Adrenal gland (tissue), 12 donors: ENCODE data around the gene TRIO. TPM values are rescaled to one million over a fixed set of nuclear protein-coding genes. Genes with fewer than 3 reads are reported as not detected.
A peak's percentile ranks its signal among the peaks of the same experiment; 100 is the strongest.

Experiments
- DNase-seq, 7 donors: peaks; one replicate each; pipeline ENCODE4 v3.0.0-alpha.2; 2019 to 2020
- H3K27ac ChIP-seq, 5 donors: fragments of 200-600 bp; sonication (generic) in 4 of 5; 1 replicate in 3 of 5; 2 replicates in 2 of 5; pipeline versions ENCODE4 v1.5.1 to v1.8.0; 2016 to 2020; ENCODE audit warnings: mild to moderate bottlenecking in 1 of 5
- H3K27me3 ChIP-seq: fragments of 200-600 bp; 2 replicates; pipeline ENCODE4 v1.8.0; 2021
- H3K36me3 ChIP-seq, 2 donors: fragments of 200-600 bp; replicated peaks in 1 of 2; 1 replicate in 1 of 2; 2 replicates in 1 of 2; pipeline versions ENCODE4 v1.5.1 to v1.8.0; 2018 to 2022
- H3K4me1 ChIP-seq, 2 donors: fragments of 200-600 bp; replicated peaks in 1 of 2; 1 replicate in 1 of 2; 2 replicates in 1 of 2; pipeline versions ENCODE4 v1.5.1 to v1.8.0; 2018 to 2021
- H3K4me3 ChIP-seq, 4 donors: fragments of 200-600 bp; sonication (generic) in 3 of 4; one replicate each; pipeline ENCODE4 v1.5.1; 2016 to 2018
- H3K9me3 ChIP-seq, 3 donors: fragments of 200-600 bp; sonication (generic) in 1 of 3; replicated peaks in 1 of 3; 1 replicate in 2 of 3; 2 replicates in 1 of 3; pipeline versions ENCODE4 v1.5.1 to v1.8.0; 2016 to 2021
- CTCF ChIP-seq, 6 experiments: fragments of 450-650 bp in 4 of 6; fragments of 200-600 bp in 2 of 6; sonication (generic) in 1 of 6; IDR thresholded peaks; 1 replicate in 5 of 6; 2 replicates in 1 of 6; pipeline versions ENCODE4 v1.5.1 to v1.8.0; 2016 to 2021; ENCODE audit warnings: antibody characterized with exemption in 6 of 6, mild to moderate bottlenecking in 2 of 6, moderate library complexity in 1 of 6
- POLR2A ChIP-seq, 2 donors: fragments of 450-650 bp; IDR thresholded peaks; one replicate each; pipeline ENCODE4 v1.6.1; 2017; ENCODE audit warnings: antibody characterized with exemption in 2 of 2, mild to moderate bottlenecking in 2 of 2, moderate library complexity in 1 of 2
- WGBS, 4 donors: extraction: QIAGEN DNeasy Blood & Tissue Kit in 2 of 4; methylation state at CpG; one replicate each; pipeline versions ENCODE4 v1.1.5 to v1.1.7; 2013 to 2017; 5-methylcytosine and 5-hydroxymethylcytosine counted together
- intact Hi-C, 2 donors: fragments of 100-400 bp; cut with DNase I; formaldehyde crosslinking; loops; one replicate each; pipeline versions ENCODE4 v1.14.1 to v1.15.0; 2022 to 2023
- polyA plus RNA-seq, 3 donors: library from polyadenylated mRNA; stranded (reverse); fragments of 200-250 nt in 2 of 3; fragments of 350-450 nt in 1 of 3; fragmentation: Illumina TruSeq in 1 of 3; extraction: RNeasy Lipid Tissue Mini Kit (QIAGEN cat#74804) in 1 of 3; gene quantifications; one replicate each; pipeline ENCODE4 v1.2.3, GENCODE V29; 2013 to 2014
- total RNA-seq, 9 donors: library from RNA; depleted of rRNA in 4 of 9; stranded (reverse); fragments of >200 nt in 4 of 9; fragments of 120-200 nt in 1 of 9; fragmentation: NEBNext Ultra II Directional in 1 of 9; extraction: Animal tissue kit (Norgen Biotek cat#: 25700) in 1 of 9; gene quantifications; one replicate each; pipeline versions ENCODE4 v1.1.0 to v1.2.4, GENCODE V29; 2013 to 2023
- donor health status: healthy with polysubstance abuse.
- donor health status: Bipolar disorder and iron deficiency.
- donor health status: DM: yes; HTN: yes; CAD: no.
- donor health status: DM: no; HTN: no; CAD: no.
- donor health status: DM: no; HTN: no; CAD: no.
- donor health status: DM: yes; HTN: yes; CAD: no.

Gene TRIO
- total and polyA plus RNA-seq, 12 donors = 27.3 to 109 (median 72.4) TPM

- no peak overlapping the region for H3K27ac ChIP-seq
- H3K4me3 ChIP-seq = no peak overlapping the region
- no peak for DNase-seq
- H3K4me1 ChIP-seq = peaks cover 10 to 16% of the 10 kb centered on the region in 2 donors
- WGBS, 4 donors = 97 to 99% (median 98%) methylated on average over 8 of the region's 8 CpGs
- peaks cover 0 to 8% of the 10 kb centered on the region in 2 donors for H3K36me3 ChIP-seq
- no peaks in the 10 kb centered on the region for H3K27me3 ChIP-seq
- H3K9me3 ChIP-seq = no peaks in the 10 kb centered on the region
- TF ChIP-seq POLR2A (IDR thresholded peaks at IDR 0.05) (no peak), CTCF (IDR thresholded peaks at IDR 0.05) (no peak)
- intact Hi-C loops = no loop called here
These were observed 167.8 kb downstream of the TRIO start for GRCh38 chr5:14310901-14311300.

- no peaks in the 10 kb centered on the region for H3K27me3 ChIP-seq
- peaks cover 0 to 7% of the 10 kb centered on the region in 2 donors for H3K4me1 ChIP-seq
- no peak for TF ChIP-seq POLR2A (IDR thresholded peaks at IDR 0.05)
- TF ChIP-seq CTCF (IDR thresholded peaks at IDR 0.05) = no peak
- intact Hi-C loops = no loop called here
- H3K27ac ChIP-seq = no peak overlapping the region
- WGBS, 4 donors = 88 to 98% (median 91%) methylated on average over 4 of the region's 4 CpGs
- H3K36me3 ChIP-seq = peaks cover 0 to 18% of the 10 kb centered on the region in 2 donors
- H3K4me3 ChIP-seq = no peak overlapping the region
- DNase-seq = no peak
- no peaks in the 10 kb centered on the region for H3K9me3 ChIP-seq
These were observed 171.0 kb downstream of the TRIO start for GRCh38 chr5:14313986-14314690.

GRCh38 chr5:14316471-14316870, 173.3 kb downstream of the TRIO start:
- no peak for TF ChIP-seq CTCF (IDR thresholded peaks at IDR 0.05)
- no peak overlapping the region for H3K4me3 ChIP-seq
- intact Hi-C loops = no loop called here
- no peak overlapping the region for H3K27ac ChIP-seq
- no peaks in the 10 kb centered on the region for H3K9me3 ChIP-seq
- no peaks in the 10 kb centered on the region for H3K27me3 ChIP-seq
- 34 to 56% (median 53%) methylated on average over 3 to 12 of the region's 12 CpGs for WGBS, 4 donors
- peak in 5 of 7 donors; percentile 28 to 62 (median 42) for DNase-seq
- H3K4me1 ChIP-seq = peaks cover 0 to 7% of the 10 kb centered on the region in 2 donors
- H3K36me3 ChIP-seq = peaks cover 0 to 10% of the 10 kb centered on the region in 2 donors

GRCh38 chr5:14319102-14319501, 176.0 kb downstream of the TRIO start:
- intact Hi-C loops = no loop called here
- H3K27ac ChIP-seq = no peak overlapping the region
- H3K4me1 ChIP-seq = no peaks in the 10 kb centered on the region
- H3K36me3 ChIP-seq = peaks cover 0 to 10% of the 10 kb centered on the region in 2 donors
- DNase-seq = no peak
- H3K4me3 ChIP-seq = no peak overlapping the region
- WGBS, 4 donors = 70 to 87% (median 82%) methylated on average over 1 of the region's 1 CpG
- TF ChIP-seq CTCF (IDR thresholded peaks at IDR 0.05) (no peak), POLR2A (IDR thresholded peaks at IDR 0.05) (no peak)
- no peaks in the 10 kb centered on the region for H3K27me3 ChIP-seq
- H3K9me3 ChIP-seq = no peaks in the 10 kb centered on the region
